GM19395 (cell line): Measurements from ENCODE around the gene REPIN1.
A peak's percentile ranks its signal among the peaks of the same experiment; 100 is the strongest.

Experiments
- ATAC-seq: cut with Tn5 transposase; IDR thresholded peaks from one replicate; pipeline ENCODE4 v1.9.1; 2021; ENCODE audit warnings: mild to moderate bottlenecking, moderate library complexity; ENCODE audit not compliant: unreplicated experiment

Gene REPIN1

DNA sequence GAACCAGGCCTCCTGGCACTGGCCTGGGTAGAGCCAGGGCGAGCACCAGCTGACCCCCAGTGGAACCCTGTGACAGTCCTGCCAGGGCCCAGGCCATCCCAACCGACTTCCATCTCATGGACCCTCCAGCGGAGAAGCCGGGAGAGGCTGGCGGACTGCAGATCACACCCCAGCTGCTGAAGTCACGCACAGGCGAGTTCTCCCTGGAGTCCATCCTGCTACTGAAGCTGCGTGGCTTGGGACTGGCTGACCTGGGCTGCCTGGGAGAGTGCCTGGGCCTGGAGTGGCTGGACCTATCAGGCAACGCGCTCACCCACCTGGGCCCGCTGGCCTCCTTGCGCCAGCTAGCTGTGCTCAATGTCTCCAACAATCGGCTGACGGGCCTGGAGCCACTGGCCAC is 31.9 kb upstream of the REPIN1 start:
- no peak for ATAC-seq

DNA sequence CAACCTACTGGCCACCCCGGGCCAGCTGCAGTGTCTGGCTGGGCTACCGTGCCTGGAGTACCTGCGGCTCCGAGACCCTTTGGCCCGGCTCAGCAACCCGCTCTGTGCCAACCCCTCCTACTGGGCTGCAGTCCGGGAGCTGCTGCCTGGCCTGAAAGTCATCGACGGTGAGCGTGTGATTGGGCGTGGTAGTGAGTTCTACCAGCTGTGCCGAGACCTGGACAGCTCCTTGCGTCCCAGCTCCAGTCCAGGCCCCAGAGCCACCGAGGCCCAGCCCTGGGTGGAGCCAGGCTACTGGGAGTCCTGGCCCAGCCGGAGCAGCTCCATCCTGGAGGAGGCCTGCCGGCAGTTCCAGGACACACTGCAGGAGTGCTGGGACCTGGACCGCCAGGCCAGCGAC is 31.4 kb upstream of the REPIN1 start:
- no peak for ATAC-seq

DNA sequence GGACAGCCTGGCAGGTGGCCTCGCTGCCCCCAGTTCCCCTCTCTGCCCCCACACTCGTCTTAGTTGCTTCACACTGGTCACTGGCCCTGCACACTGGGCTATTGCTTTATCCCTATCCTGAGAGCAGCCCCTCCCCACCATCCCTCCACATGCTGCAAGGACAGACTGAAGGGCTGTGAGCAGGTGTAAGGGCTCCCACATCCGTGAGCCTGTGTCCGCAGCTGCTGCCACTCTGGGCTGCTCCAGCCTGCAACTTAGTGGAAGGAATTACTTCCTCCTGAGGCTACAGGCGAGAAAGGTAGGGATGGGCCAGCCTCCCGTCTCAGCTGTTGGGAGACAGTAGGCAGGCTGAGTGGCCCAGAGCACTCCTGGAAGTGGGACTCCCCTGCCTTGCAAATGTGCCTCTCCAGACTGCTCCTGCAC is 31.0 kb upstream of the REPIN1 start:
- no peak for ATAC-seq

DNA sequence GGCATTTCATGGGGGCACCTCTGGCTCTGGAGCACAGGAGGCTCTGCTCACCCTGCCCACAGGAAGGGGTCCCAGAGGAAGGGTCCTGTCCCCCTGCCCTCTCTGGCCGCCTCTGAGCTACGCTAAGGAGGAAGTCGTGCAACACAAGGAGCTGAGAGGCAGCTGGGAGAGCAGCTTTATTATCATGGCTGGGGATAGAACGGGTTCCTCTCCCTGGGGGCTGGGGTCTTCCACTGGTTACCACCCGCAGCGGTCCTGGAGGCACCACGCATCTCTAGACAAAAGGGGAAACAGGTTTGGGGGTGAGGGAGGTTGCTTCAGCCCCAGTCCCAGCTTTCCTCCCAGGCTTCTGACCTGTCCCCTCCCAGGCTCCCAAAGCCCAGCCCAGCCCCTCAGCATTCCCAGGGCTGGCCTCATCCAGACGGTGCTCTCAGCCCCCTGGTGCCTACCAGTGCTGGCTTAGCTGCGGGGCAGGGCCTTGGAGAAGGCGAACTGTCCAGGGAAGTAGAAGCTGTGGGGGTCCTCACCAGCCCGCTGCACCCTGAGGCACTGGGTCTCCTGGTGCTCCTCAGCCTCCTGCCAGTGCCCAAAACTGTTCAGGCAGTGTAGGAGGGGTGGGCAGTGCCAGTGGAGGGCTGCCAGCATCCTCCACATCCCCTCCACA is 30.3 kb upstream of the REPIN1 start:
- ATAC-seq = no peak

DNA sequence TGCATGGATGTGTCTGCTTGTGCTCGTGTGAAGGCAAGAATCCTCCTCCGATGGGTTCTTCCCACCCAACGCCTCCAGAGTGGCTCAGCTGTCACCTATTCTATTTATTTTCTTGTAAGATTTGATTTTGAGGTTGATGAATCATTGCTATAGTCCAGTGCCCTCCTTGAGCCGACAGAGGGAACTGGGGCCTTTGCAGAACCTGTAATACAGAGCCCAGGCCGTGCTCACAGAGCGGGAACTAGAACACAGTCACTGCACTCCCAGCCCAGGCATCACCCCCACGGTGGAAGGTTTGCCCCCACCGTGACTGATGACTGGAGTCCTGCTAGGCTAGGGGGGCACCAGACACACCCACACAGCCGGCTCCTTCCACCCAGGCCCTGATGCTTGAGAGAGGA is 29.2 kb upstream of the REPIN1 start:
- ATAC-seq = no peak

DNA sequence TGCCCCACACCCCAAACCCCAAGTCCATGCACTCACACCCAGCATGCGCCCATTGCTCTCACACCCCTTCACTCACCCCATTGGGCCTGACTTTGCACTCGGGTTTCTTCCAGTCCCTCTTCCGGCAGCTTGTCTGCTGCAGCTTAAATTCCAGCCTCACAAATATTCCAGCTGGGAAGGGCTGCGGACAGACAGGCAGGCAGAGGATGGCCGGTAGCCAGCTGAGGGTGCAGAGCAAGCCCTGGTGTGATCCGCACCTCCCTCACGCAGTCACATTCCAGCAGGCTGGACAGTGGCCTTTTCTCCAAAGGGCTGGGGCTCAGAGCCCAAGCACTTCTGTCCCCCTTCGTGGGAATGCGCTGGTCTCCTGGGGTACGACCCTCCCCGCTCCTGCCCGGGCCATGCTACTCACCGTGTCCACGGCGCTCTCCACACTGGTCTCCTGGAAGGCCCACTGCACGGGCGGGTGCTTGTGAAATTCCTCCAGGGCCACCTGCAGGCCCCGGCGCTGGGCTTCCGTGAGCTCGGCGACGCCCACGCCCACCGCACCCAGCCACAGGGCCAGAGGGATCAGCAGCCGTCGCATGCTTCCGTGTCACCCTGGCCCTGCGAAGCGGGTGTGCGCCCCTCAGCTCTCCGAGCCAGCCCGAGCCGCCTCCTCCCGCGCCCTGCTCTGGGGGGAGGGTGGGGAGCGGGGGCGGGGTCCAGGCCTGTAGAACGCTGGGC is 28.4 kb upstream of the REPIN1 start:
- no peak for ATAC-seq

DNA sequence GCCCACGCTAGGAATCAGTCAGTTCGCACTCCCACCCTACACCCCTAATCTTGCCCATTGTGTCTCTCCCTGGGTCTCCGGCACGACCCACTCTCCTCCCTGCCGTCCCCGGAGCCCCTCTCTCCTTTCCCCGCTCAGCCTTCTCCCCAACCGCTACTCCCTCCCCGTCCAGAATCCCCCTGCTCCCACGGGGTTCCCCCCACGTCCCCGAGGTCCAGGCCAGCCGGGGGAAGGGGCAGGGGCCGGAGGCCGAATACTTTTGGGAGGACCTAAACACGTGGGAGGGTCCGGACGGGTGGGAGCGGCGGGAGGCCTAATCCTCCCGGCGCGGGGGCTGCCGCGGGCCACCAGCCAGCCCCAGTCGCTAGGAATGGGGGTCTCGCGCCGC is 27.8 kb upstream of the REPIN1 start:
- ATAC-seq = no peak

DNA sequence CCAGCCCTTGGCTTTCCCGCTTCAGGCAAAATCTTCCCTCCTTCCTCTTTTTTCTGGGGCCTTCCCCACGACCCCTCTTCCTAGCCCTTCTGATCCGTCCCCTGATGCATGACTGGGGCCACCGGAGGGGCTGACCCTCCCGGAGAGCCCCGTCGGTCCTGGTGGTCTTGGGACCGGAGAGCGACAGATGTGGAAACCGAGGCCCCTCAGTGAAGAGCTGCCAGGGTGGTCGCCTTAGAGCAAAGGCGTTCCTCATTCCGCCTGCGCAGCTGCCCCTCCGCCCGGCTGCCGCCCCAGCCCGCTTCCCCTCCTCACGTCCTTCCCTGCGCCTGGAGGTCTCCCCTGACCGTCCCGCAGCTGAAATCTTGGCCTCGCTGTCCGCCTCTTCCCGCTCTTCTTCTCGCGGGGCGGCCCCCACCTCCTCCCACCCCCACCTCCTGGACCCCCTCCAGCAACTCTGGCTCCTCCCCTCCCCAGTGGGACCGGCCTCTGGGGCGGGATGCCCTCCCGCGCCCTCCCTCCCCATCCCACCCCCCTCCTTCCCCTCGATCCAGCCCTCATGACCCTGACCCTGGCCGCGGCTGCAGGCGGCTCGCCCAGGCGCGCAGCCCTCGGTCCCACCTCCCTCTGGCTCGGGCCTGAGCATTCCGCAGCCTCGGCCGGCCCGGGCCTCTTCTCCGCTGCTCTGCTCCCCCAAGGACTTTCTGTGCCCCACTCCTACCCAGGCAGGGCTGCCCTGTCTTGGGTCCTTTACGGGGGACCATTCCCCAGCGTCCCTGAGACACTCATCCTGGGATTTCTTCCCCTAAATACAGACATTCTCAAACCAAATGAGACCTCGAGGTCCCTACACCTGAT is 27.1 kb upstream of the REPIN1 start, which contains the start of gene RARRES2:
Gene RARRES2, minus strand, starts transcription at position 367 of the 858 bp plus-strand sequence. CDS start 1,020 bp downstream, outside the sequence.
- no peak for ATAC-seq

DNA sequence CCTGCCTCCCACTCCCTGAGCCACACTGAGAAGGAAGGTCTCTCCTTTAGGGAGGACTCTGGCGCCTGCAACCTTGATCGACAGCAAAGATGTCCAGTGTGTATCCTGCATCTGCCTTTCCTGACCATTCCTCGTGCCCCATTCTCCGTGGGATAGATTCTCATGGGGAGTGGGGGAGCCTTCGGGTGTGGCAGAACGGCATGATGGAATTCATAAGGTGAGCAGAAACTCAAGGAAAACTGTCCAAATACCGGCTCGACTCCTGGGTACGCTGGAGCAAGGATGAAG is 26.6 kb upstream of the REPIN1 start:
- ATAC-seq = no peak

DNA sequence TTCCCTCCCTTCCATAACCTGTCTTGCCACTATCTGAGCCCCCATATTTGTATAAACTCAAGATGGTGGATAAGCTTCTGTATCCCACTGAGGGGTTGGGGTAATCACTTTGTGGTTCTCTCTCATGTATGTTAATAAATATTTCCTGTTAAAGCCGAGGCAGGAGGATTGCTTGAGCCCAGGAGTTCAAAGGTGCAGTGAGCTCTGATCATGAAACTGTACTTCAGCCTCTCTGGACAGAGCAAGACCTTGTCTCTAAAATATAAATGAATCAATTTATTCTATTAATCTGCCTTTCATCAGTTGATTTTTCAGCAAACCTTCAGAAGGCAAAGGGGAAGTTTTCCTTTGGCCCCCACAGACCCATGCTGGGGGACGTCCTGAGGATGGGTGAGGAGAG is 25.4 kb upstream of the REPIN1 start:
- no peak for ATAC-seq

DNA sequence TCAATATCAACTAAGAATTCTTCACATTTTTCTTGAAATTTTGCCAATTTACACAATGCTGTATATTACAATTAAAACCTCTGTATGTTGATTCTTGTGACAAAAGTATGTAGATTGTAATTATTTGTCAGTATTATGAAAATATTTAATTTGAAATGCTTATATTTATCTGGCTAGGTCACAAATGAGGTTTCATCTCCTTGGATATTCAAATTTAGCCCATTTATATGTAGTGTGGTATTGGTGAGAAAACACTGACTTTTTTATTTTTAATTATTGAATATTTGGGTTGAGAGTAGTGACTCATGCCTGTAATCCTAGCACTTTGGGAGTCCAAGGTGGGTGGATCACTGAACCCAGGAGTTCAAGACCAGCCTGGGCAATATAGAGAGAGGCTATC is 24.3 kb upstream of the REPIN1 start:
- no peak for ATAC-seq

DNA sequence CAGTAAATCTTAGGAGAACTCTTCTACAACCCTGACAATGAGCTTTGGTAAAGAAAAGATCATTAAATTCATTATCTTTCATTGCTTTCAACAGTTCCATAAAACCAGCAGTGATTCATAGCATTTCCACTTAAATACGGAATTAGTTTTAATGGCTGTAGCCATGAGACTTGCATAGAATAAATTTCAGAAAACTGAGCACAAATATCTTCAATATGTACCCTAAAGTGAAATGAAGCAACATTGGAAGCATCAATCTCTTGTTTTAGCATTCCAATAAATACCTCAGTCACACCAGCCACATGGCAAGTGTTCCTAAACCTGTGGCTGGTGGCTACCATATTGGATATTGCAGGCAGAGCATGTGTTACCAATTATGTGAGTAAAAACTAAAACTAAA is 23.6 kb upstream of the REPIN1 start:
- ATAC-seq = no peak

DNA sequence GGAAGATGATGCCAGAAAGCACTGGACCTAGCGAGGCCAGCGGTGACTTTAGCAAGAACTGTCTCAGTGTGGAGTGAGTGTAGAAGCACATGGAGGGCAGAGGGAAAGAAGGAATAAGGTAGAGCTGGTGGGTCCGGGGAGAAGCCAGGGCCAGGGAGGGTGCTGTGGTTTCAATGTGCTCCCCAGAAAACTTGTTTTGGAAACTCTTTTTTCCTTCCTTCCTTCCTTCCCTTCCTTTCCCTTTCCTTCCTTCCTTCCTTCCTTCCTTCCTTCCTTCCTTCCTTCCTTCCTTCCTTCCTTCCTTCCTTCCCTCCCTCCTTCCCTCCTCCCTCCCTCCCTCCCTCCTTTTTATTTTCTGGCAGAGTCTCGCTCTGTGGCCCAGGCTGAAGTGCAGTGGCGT is 21.7 kb upstream of the REPIN1 start:
- ATAC-seq = no peak

DNA sequence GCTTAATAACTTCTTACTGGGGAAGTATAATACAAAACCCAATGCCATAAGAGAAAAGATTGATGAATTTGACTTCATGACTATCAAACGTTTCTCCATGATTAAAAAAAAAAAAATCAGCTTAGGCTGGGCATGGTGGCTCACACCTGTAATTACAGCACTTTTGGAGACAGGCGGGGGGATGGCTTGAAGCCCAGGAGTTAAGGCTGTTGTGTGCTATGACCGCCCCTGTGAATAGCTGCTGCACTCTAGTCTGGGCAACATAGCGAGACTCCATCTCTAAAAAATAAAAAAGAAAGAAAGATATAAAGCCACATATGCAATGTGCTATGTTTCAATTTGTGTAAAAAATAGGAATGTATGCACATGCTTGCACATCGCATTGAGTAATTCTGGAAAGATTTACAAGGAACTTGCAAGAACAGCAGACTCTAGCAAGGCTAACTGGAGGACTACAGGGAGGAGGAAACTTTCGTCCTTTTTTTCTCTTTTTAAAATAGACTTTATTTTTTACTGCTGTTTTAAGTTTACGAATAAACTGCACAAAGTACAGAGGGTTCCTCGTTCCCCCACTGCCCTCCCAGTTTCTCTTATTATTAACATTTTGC is 16.9 kb upstream of the REPIN1 start:
- ATAC-seq = no peak

DNA sequence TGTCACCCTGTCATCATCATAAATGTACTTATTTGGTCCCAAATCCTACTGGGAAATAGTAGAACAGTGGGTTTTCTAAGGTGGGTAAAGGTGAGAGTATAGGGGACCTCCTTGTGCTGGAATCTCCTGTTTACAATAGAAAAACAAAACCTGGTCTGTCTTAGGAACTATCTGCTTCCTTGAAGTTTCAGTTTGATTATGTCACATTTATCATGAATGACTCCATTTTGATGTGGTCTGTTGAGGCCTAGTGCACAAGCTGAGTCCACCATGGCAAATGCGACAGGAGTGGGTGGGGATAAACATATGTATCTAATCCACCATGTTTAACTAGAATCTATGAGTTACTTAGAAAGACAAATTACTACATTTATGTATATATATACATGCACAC is 13.0 kb upstream of the REPIN1 start:
- ATAC-seq = no peak

DNA sequence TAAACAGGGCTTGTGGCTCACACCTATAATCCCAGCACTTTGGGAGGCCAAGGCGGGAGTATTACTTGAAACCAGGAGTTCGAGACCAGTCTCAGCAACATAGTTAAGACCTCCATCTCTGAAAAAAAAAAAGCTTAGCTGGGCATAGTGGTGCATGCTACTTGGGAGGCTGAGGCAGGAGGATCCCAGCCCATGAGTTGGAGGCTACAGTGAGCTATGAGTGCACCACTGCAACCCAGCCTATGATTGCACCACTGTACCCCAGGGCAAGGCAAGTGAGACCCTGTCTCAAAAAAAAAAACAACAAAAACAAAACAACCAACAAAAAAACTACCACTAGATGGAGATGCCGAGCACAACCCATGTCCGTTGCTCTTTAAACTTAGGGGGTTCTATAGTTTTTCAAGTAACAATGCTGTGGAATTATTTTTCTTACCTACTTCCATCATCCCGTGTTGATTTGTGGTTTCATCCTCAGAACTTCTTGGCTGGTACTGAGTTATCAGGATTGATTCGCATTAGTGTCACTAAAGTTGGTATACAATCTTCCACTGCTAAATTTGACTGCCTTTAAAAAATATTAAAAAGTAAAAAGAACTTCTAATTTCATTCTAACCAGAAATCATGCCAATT is 12.2 kb upstream of the REPIN1 start:
- ATAC-seq = no peak

DNA sequence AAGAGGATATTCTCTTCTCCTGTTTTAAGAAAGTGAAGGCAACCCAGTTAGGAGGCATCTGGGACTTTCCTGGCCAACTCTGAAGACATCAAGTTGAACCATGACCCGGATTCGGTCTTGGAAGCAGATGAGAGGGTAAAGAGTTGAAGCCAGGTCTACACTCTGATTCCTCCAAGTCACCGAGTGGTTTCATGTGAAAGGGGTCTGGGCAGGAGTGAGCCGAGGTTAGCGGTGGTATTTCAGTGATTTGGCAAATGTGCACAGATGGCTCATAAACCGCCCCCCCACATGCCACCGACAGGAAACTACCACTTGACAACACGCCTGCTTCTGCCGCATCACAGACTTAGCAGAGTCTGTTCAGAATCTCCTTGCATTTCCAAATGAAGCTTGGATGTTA is 11.4 kb upstream of the REPIN1 start:
- ATAC-seq = peak; percentile 73

DNA sequence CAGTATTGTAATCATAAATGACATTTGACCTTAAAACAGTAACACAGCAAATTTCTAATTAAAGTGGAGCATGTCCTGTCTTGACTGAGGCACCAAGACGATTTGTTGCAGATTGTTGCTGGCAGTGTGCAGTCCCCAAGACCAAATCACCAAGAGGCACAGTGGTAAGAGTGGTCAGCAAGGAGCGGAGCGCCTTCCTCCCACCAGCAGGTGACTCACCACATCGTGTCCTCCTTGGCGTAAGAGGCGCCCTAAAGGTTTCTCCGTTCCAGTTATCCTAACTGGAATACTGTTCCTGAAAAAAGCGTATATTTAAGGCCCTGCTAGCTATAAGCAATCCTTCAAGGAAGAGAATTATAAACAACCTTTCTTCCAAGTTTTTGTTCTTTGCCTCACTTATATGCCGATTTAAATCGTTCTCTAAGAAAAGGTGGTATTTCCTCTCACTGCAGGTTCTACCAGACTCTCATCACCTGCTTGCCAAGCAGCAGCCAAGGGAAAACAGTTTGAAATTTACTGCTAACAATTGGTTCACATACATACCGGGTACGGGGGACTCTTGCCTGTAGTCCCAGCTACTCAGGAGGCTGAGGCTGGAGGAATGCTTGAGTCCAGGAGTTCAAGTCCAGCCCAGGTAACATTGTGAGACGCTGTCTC is 10.7 kb upstream of the REPIN1 start:
- ATAC-seq = peak; percentile 26

DNA sequence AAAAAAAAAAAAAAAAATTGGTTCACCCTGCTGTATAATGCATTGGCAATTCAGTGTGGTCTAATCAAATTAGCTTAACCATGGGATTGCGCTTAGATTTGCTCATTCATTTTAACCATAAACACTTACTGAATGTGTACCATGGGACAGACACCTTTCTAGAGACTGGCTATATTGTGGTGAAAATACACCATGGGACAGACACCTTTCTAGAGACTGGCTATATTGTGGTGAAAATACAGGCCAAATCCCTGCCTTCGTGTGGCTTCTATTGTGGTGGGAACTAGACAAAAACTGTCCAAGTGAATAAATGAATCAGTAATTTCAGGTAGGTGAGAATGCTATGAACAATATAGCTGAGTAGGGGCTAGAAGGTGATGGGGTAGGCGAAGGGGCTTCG is 10.2 kb upstream of the REPIN1 start:
- ATAC-seq = no peak

DNA sequence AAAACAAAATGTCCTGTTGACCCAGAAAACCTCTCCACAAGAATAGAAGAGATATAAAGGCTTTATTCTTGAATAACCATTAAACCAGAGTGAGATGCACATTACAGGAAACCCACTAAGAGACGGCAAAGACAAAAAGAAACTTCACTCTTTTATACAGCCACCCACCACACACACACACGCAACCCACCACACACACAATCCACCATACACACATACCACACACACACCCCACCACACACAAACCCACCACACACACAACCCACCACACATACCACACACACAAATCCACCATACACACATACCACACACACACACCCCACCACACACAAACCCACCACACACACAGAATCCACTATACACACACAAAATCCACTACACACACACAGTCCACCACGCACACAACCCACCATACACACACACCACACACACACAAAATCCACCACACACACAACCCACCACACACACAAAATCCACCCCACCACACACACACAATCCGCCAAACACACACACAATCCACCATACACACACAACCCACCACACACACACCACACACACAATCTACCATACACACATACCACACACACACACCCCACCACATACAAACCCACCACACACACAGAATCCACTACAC is 9.5 kb upstream of the REPIN1 start:
- ATAC-seq = no peak
